ENCODE measurements around the gene KCNQ4.

KCNQ4 gene

GRCh38 chr1:40844079-40844478 is 60.5 kb downstream of the KCNQ4 start:
- no peak for DNase-seq

- DNase-seq = no peak
Measured at GRCh38 chr1:40844887-40845878, 61.6 kb downstream of the KCNQ4 start.

- DNase-seq = no peak
Measured at GRCh38 chr1:40845895-40846294, 62.3 kb downstream of the KCNQ4 start.

- no peak for DNase-seq
Measured at GRCh38 chr1:40847023-40847745, 63.6 kb downstream of the KCNQ4 start.

GRCh38 chr1:40848530-40849189 is 65.1 kb downstream of the KCNQ4 start:
- peak; percentile 65 for DNase-seq

GRCh38 chr1:40849801-40850592 is 66.4 kb downstream of the KCNQ4 start:
- DNase-seq = peak; percentile 47

GRCh38 chr1:40851643-40852042 is 68.1 kb downstream of the KCNQ4 start:
- DNase-seq = no peak

- no peak for DNase-seq
Measured at GRCh38 chr1:40853113-40853884, 69.7 kb downstream of the KCNQ4 start.

GRCh38 chr1:40853885-40854170 is 70.2 kb downstream of the KCNQ4 start:
- no peak for DNase-seq

GRCh38 chr1:40855513-40855912 is 71.9 kb downstream of the KCNQ4 start:
- no peak for DNase-seq

- no peak for DNase-seq
Measured at GRCh38 chr1:40856116-40856515, 72.5 kb downstream of the KCNQ4 start.

GRCh38 chr1:40856656-40857302 is 73.2 kb downstream of the KCNQ4 start:
- DNase-seq = no peak

- no peak for DNase-seq
Measured at GRCh38 chr1:40857737-40858136, 74.2 kb downstream of the KCNQ4 start.

GRCh38 chr1:40858856-40859416 is 75.3 kb downstream of the KCNQ4 start:
- no peak for DNase-seq

- DNase-seq = no peak
Measured at GRCh38 chr1:40860706-40861223, 77.2 kb downstream of the KCNQ4 start.

GRCh38 chr1:40861224-40862003 is 77.8 kb downstream of the KCNQ4 start:
- DNase-seq = no peak

- DNase-seq = peak; percentile 90
Measured at GRCh38 chr1:40862008-40862863, 78.6 kb downstream of the KCNQ4 start, which contains the start of gene CITED4. CITED4 (minus strand) TSS chr1:40862363; CDS start chr1:40862127, 236 bp downstream.

GRCh38 chr1:40868051-40868723 is 84.6 kb downstream of the KCNQ4 start:
- DNase-seq = peak; percentile 52
